Vagina (tissue), 2 donors: ENCODE measurements around the gene IL1RN.

Experiments used
- POLR2A ChIP-seq, 2 donors: fragments of 450-650 bp; IDR thresholded peaks; one replicate each; pipeline ENCODE4 v1.6.1; 2017; ENCODE audit warnings: antibody characterized with exemption in 2 of 2, mild to moderate bottlenecking in 2 of 2, moderate library complexity in 2 of 2
- POLR2AphosphoS5 ChIP-seq, 2 donors: sonication (generic); formaldehyde crosslinking; IDR thresholded peaks; one replicate each; pipeline ENCODE4 v1.9.0; 2017; ENCODE audit warnings: antibody characterized with exemption in 2 of 2, mild to moderate bottlenecking in 2 of 2, low read depth in 1 of 2; ENCODE audit not compliant: insufficient read depth in 1 of 2
- TF ChIP-seq, protein P1 (sequence below), 3 experiments: fragments of 450-650 bp in 2 of 3; fragments of 200-600 bp in 1 of 3; sonication (generic) in 1 of 3; IDR thresholded peaks; one replicate each; pipeline ENCODE4 v1.5.1; 2017 to 2019; ENCODE audit warnings: antibody characterized with exemption in 3 of 3, mild to moderate bottlenecking in 2 of 3, moderate library complexity in 2 of 3

DNA sequence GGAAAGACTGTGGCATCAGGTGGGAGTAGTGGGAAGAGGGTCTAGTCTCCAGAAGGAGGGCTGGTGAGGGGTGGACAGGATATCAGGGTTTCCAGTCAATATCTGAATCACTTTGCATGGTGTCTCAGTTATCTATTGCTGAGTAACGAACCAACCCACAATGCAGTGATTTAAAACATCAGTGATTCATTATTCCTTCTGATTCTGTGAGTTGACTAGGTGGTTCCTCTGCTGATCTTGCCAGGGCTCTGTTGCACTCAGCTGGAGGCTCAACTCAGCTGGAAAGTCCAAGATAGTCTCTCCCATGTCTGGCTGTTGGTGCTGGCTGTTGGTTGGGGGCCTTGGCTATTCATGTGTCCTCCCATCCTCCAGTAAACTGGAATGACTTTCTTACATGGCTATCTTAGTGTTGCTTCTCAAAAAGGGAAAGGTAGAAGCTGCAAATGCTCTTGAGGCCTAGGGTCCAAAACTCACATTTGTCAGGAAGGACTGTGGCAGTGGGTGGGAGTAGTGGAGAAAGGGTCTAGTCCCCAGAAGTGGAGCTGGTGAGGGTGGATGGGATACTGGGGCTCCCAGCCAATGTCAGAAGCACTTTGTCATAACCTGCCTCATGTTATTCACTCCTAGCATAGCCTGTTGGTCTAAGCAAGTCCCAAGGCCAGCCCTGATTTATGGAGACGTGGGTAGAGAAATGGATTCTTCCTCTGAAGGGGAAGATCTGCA, 45.7 kb upstream of the IL1RN start:
- TF ChIP-seq, protein P1, sequence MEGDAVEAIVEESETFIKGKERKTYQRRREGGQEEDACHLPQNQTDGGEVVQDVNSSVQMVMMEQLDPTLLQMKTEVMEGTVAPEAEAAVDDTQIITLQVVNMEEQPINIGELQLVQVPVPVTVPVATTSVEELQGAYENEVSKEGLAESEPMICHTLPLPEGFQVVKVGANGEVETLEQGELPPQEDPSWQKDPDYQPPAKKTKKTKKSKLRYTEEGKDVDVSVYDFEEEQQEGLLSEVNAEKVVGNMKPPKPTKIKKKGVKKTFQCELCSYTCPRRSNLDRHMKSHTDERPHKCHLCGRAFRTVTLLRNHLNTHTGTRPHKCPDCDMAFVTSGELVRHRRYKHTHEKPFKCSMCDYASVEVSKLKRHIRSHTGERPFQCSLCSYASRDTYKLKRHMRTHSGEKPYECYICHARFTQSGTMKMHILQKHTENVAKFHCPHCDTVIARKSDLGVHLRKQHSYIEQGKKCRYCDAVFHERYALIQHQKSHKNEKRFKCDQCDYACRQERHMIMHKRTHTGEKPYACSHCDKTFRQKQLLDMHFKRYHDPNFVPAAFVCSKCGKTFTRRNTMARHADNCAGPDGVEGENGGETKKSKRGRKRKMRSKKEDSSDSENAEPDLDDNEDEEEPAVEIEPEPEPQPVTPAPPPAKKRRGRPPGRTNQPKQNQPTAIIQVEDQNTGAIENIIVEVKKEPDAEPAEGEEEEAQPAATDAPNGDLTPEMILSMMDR (IDR thresholded peaks at IDR 0.05) = no peak
- no peak for TF ChIP-seq POLR2A (IDR thresholded peaks at IDR 0.05)
- TF ChIP-seq POLR2AphosphoS5 (IDR thresholded peaks at IDR 0.05; ENCODE audit: insufficient read depth in 1 of 2, low read depth in 1 of 2) = no peak
